GM18951 (cell line): ENCODE data around the gene MDN1.

Experiments
- POLR2A ChIP-seq: IDR thresholded peaks from 4 replicates; pipeline ENCODE4 v1.6.1; 2011; ENCODE audit warnings: mild to moderate bottlenecking; ENCODE audit not compliant: insufficient read length, insufficient read depth; ENCODE audit errors: extremely low read depth
- in situ Hi-C: fragments of 300-500 bp; cut with MboI; formaldehyde crosslinking; loops from one replicate; pipeline ENCODE4 v1.12.0; 2022; ENCODE audit warnings: low sequenced_read_pairs, mixed read lengths, inconsistent platforms; ENCODE audit not compliant: unreplicated experiment

Gene MDN1

GRCh38 chr6:89685311-89685710 is 134.3 kb downstream of the MDN1 start:
- in situ Hi-C loops = no loop called here
- TF ChIP-seq POLR2A = no peak

DNA sequence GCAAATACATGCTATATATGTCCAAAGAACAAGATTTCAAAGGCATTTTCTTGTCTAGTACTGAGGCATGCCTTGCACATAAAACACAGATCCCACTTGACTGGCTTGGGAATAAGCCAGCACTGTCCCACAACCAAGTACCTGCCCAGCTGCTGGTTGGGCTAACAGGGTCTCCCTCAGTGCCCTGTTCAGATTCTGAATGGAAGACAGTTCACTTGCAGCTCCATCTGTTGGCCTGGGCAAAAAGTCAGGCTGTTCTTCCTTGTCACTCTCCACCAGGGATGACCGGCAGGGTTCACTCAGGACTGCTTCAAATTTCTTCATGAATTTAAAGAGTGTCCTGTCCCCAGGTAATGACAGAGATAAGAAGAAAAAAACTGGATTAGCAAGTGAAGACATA is 136.6 kb downstream of the MDN1 start:
- in situ Hi-C loops = no loop called here
- no peak for TF ChIP-seq POLR2A

DNA sequence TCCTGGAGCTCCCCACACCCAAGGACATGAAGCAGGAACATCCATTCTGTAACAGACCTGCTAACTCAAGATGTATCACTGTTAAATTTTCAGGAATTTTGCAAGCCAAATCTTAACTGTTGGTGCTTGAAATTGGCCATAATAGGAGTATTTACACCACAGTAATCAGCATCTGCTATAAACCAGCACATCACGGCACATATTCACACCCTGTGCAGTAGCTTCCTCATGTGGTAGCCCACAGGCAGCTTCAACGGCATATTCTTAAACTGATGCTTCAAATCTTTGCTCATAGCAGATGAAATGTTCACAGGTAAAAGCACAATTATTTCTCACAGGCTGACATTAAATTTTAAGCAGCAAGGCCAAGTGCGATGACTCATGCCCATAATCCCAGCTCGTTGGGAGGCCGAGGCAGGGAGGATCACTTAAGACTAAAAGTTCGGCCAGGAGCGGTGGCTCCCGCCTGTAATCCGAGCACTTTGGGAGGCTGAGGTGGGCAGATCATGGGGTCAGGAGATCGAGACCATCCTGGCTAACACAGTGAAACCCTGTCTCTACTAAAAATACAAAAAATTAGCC is 137.5 kb downstream of the MDN1 start:
- in situ Hi-C loops = no loop called here
- TF ChIP-seq POLR2A = no peak

- no peak for TF ChIP-seq POLR2A
- in situ Hi-C loops = no loop called here
Measured at GRCh38 chr6:89680551-89680950, 139.0 kb downstream of the MDN1 start.

- in situ Hi-C loops = no loop called here
- no peak for TF ChIP-seq POLR2A
Measured at GRCh38 chr6:89680150-89680549, 139.4 kb downstream of the MDN1 start.

DNA sequence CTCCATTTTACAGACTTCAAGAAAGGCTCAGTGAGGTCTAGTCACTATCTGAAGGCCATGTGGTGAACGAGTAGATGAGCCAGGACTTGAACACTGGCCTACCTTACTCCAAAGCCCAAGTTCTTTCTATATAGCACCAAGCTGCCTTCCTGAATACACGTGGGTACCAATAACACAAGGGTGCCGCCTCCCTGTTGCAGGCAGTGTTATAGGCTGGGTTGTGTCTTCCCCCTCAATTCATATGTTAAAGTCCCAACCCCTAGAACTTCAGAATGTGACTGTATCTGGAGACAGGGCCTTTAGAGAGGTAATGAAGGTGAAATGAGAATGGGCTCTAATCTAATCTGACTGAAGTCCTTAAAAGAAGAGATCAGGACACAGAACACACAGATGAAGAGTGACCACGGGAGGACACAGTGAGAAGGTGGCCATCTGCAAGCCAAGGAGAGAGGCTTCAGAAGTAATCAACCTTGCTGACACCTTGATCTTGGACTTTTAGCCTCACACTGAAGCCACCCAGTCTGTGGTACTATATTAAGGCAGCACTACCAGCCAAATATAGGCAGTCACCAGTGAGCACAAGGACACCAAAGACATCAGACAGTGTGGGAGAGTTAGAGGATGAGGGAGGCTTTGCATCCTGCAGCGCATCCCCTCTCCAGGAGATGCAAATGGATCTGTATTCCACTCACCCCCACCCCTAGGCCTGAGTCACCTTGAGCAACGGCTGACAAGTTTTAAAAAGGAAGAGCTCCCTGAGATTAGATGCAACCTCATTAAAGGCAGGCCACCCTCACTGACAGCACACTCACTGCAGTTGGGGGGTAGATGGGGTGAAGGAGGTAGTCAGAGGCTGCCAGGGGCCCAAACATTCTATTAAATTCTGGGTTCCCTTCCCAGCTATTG is 140.1 kb downstream of the MDN1 start:
- no peak for TF ChIP-seq POLR2A
- in situ Hi-C loops = no loop called here

DNA sequence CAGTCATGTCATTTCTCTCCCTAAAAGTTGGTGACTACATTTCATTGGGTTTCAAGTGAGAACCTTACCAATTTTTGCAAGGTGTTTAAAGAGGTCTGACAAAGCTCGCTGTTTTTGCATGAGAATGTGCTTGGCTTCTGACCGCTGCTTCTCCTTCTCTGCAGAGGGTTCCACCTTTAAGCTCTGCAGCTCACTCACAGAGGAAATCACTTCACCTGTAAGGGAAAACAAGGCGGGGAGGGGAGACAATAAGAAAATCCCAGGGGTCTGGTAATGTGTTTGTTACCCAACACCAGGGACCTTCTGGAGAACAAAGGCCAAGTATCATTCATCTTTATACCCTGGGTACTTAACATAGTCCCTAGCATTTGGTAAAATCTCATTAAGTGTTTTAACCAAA is 141.1 kb downstream of the MDN1 start:
- TF ChIP-seq POLR2A = no peak
- in situ Hi-C loops = no loop called here

DNA sequence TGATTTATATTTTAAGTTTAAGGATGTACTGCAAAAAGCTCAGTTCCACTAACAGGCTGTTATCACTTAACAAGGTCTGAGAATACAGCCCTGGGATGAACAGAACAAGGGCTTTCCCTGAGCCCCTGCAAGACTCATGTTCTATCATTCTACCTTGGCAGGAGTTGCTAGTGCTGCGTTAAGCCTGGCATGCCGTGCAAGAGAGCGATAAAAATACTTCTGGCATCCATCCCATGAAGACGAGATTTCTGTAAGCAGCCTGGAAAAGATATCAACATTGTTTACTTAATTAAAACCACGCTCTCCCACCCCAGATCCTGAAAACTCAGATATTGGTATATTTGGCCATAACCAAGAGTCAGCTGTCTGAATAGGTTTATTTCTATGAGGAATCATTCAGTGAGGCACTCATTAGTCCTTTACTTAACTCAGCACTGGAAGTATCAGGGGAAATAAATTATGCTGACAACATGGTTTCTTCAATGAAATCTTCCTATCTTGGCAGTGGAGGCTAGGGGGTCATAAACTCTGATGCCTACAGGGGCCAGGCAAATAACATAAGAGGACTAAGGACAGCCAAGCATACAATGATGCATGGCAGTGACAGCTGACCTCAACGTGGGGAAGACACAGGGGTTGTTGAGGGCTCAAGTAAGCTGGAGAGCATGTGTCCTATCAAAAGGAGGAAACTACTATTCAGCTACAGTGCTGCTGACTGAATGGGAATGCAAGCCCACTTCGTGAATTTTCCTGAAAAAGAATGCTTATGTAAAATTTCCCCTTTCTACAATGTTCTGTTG is 143.4 kb downstream of the MDN1 start:
- in situ Hi-C loops = no loop called here
- no peak for TF ChIP-seq POLR2A

GRCh38 chr6:89670935-89671565 is 148.5 kb downstream of the MDN1 start:
- no peak for TF ChIP-seq POLR2A
- in situ Hi-C loops = no loop called here

DNA sequence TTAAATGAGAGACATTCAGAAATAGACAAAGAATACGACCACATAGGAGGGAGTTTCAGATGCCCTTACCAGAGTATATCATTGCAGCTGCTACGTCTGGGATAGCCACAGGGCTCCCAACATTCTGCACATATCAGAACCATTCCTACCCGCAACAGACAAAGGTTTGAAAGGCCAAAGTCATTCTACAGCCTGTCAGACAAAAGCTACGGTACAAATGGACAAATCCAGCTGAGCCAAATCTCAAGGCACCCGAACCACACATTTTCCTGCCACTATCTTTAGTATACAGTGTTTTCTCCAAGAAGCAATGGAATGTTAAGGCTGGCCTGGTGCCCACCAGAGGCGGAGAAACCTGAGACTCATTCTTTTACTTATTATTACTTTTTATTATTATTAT is 150.6 kb downstream of the MDN1 start:
- no peak for TF ChIP-seq POLR2A
- in situ Hi-C loops = no loop called here

DNA sequence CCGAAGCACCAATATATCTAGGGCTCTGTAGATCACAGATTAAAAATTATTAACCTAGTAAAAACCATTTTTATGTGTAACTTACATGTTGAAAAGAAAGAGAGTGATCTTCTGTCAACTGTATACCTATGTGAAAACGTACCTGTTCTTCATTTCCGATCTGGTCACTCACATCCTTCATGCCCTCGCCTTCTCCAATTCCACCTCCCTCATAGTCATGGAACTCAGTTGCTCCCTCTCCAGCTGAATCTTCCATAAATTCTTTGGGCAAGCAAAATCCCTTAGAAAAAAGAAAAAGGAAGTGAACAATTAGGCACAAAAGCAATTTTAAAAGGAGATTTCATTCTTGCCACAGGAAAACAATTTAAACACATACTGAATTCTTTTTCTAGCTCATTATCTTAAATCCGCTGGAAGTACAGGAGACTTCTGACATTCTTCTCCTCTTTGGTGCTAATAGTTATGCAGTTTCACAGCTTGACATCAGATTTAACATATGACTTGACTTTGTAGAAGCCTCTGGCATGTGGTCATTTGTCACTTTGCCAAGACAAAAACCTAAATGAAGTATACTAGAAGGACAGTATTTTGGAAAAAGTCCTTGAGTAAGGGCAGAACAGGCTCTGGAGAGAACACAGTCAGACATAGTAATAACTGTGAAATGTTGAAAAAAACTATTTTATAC is 151.6 kb downstream of the MDN1 start:
- in situ Hi-C loops = no loop called here
- no peak for TF ChIP-seq POLR2A

GRCh38 chr6:89662659-89663223 is 156.9 kb downstream of the MDN1 start:
- TF ChIP-seq POLR2A = no peak
- in situ Hi-C loops = no loop called here
